Measurements from ENCODE around the gene CITED4. TPM values are rescaled to one million over a fixed set of nuclear protein-coding genes. Genes with fewer than 3 reads are reported as not detected.

CITED4 gene
- total RNA-seq, 2 experiments from 2014 or later, result 2.0 TPM; not detected in 1

DNA sequence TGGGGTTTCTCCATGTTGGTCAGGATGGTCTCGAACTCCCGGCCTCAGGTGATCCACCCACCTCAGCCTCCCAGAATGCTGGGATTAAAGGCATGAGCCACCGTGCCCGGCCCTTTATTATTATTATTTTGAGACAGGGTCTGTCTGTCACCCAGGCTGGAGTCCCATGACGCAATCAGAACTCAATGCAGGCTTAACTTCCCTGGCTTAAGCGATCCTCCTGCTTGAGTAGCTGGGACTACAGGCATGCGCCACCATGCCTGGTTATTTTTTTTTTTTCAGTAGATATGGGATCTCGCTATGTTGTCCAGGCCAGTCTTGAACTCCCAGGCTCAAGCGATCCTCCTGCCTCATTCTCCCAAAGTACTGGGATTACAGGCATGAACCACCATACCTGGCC is 47.1 kb upstream of the CITED4 start:
- no peak overlapping the region for H3K27ac ChIP-seq (ENCODE audit: low read depth, low read length, poor library complexity, severe bottlenecking)
- H3K9me2 ChIP-seq (ENCODE audit: insufficient read depth, low read length), result no peaks in the 10 kb centered on the region
- H3K4me3 ChIP-seq (ENCODE audit: low read depth, low read length, poor library complexity, severe bottlenecking), result no peak overlapping the region
- H4K20me1 ChIP-seq (ENCODE audit: insufficient read depth, low read length), result no peaks in the 10 kb centered on the region
- H3K4me2 ChIP-seq (ENCODE audit: low read length), result no peak overlapping the region
- ChIA-PET CTCF (ENCODE audit: unreplicated experiment) (no interaction called here), POLR2A (interaction anchor here (0.6 kb wide), 1 partner anchor 199 kb away, joined by 3 read pairs; no protein-coding TSS in a partner anchor)
- no peaks in the 10 kb centered on the region for H3K79me2 ChIP-seq (ENCODE audit: insufficient read depth, low read depth, low read length)
- no peak for TF ChIP-seq CTCF (conservative IDR thresholded peaks at IDR 0.05; ENCODE audit: low read length)
- TF ChIP-seq EZH2phosphoT487 (IDR thresholded peaks at IDR 0.05; ENCODE audit: borderline replicate concordance, low read depth, low read length), result no peak
- intact Hi-C loops (cut with micrococcal nuclease; ENCODE audit: unreplicated experiment), result no loop called here
- no peaks in the 10 kb centered on the region for H3K36me3 ChIP-seq (ENCODE audit: insufficient read depth, low read length)
- no TSS peak for BruUV-seq (replicated peaks)
- no peak for DNase-seq (ENCODE audit: low spot score)
- no peaks in the 10 kb centered on the region for H3K4me1 ChIP-seq (ENCODE audit: insufficient read depth, low read length, poor library complexity, severe bottlenecking)
- no peak overlapping the region for H2AFZ ChIP-seq (ENCODE audit: low read length)
- no peaks in the 10 kb centered on the region for H3K9me3 ChIP-seq (ENCODE audit: low read length)

DNA sequence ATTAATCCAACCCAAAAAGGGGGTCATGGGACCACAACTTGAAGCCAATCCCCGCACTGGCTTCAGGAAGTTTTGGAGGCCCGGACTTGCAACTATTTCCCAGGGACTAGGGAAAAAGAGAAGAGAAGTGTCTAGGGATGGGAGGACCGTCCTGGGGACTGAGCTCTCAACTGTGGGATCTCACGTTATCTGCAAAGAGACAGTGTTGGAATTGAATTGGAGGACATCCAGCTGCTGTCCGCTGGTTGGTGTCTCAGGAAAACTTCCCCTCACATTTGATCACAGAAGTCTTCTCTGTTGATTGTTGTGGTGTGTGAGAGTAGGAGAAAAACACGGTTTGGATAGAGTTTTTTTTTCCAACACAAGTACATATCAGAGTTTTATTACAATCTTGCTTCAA is 46.2 kb upstream of the CITED4 start:
- Histone ChIP-seq H2AFZ (ENCODE audit: low read length) (no peak overlapping the region), H3K79me2 (ENCODE audit: insufficient read depth, low read depth, low read length) (no peaks in the 10 kb centered on the region), H3K4me3 (ENCODE audit: low read depth, low read length, poor library complexity, severe bottlenecking) (no peak overlapping the region), H3K9me3 (ENCODE audit: low read length) (no peaks in the 10 kb centered on the region), H3K36me3 (ENCODE audit: insufficient read depth, low read length) (no peaks in the 10 kb centered on the region), H3K4me1 (ENCODE audit: insufficient read depth, low read length, poor library complexity, severe bottlenecking) (no peaks in the 10 kb centered on the region), H4K20me1 (ENCODE audit: insufficient read depth, low read length) (no peaks in the 10 kb centered on the region), H3K9me2 (ENCODE audit: insufficient read depth, low read length) (no peaks in the 10 kb centered on the region), H3K4me2 (ENCODE audit: low read length) (no peak overlapping the region), H3K27ac (ENCODE audit: low read depth, low read length, poor library complexity, severe bottlenecking) (no peak overlapping the region)
- TF ChIP-seq CTCF (conservative IDR thresholded peaks at IDR 0.05; ENCODE audit: low read length), result no peak
- TF ChIP-seq EZH2phosphoT487 (IDR thresholded peaks at IDR 0.05; ENCODE audit: borderline replicate concordance, low read depth, low read length), result no peak
- CTCF ChIA-PET (ENCODE audit: unreplicated experiment), result no interaction called here
- DNase-seq (ENCODE audit: low spot score), result no peak
- POLR2A ChIA-PET, result no interaction called here
- intact Hi-C loops (cut with micrococcal nuclease; ENCODE audit: unreplicated experiment), result no loop called here
- no TSS peak for BruUV-seq (replicated peaks)

- intact Hi-C loops (cut with micrococcal nuclease; ENCODE audit: unreplicated experiment), result no loop called here
- no peaks in the 10 kb centered on the region for H4K20me1 ChIP-seq (ENCODE audit: insufficient read depth, low read length)
- no peaks in the 10 kb centered on the region for H3K9me3 ChIP-seq (ENCODE audit: low read length)
- H2AFZ ChIP-seq (ENCODE audit: low read length), result no peak overlapping the region
- CTCF ChIA-PET (ENCODE audit: unreplicated experiment), result no interaction called here
- no peak overlapping the region for H3K27ac ChIP-seq (ENCODE audit: low read depth, low read length, poor library complexity, severe bottlenecking)
- TF ChIP-seq EZH2phosphoT487 (IDR thresholded peaks at IDR 0.05; ENCODE audit: borderline replicate concordance, low read depth, low read length) (no peak), CTCF (conservative IDR thresholded peaks at IDR 0.05; ENCODE audit: low read length) (no peak)
- POLR2A ChIA-PET, result interaction anchor here (0.5 kb wide), 1 partner anchor 32 kb away, joined by 3 read pairs; no protein-coding TSS in a partner anchor
- no peak for DNase-seq (ENCODE audit: low spot score)
- H3K9me2 ChIP-seq (ENCODE audit: insufficient read depth, low read length), result no peaks in the 10 kb centered on the region
- no peak overlapping the region for H3K4me2 ChIP-seq (ENCODE audit: low read length)
- no peaks in the 10 kb centered on the region for H3K4me1 ChIP-seq (ENCODE audit: insufficient read depth, low read length, poor library complexity, severe bottlenecking)
- no peak overlapping the region for H3K4me3 ChIP-seq (ENCODE audit: low read depth, low read length, poor library complexity, severe bottlenecking)
- H3K36me3 ChIP-seq (ENCODE audit: insufficient read depth, low read length), result no peaks in the 10 kb centered on the region
- H3K79me2 ChIP-seq (ENCODE audit: insufficient read depth, low read depth, low read length), result no peaks in the 10 kb centered on the region
- BruUV-seq (replicated peaks), result no TSS peak
Measured at GRCh38 chr1:40907899-40908298, 45.7 kb upstream of the CITED4 start.
